ENCODE data around the gene AJAP1. TPM values are rescaled to one million over a fixed set of nuclear protein-coding genes. Genes with fewer than 3 reads are reported as not detected.

AJAP1 gene
- total and polyA plus RNA-seq, 2 of the 8 experiments (the other 6 are each of a cell fraction or from before 2014, with no cell fraction given): 1.9 to 6.2 TPM

- Histone ChIP-seq H2BK120ac (replicated peaks; ENCODE audit: low read depth, low read length) (no peak overlapping the region), H3K27me3 (replicated peaks in 1 of 4; ENCODE audit: control insufficient read depth in 3 of 4, extremely low read depth in 1 of 4, insufficient read depth in 3 of 4, low read length in 3 of 4) (no peaks in the 10 kb centered on the region), H3K4ac (replicated peaks; ENCODE audit: insufficient read length, low read depth, low read length) (no peak overlapping the region), H3K9ac (replicated peaks in 1 of 4; ENCODE audit: extremely low read depth in 1 of 4, low read depth in 3 of 4, low read length in 3 of 4) (no peak overlapping the region), H3K4me2 (ENCODE audit: insufficient read depth in 1 of 2, low read depth in 2 of 2, low read length in 2 of 2) (no peak overlapping the region), H3K36me3 (ENCODE audit: control insufficient read depth in 2 of 4, insufficient read depth in 4 of 4, low read length in 3 of 4) (no peaks in the 10 kb centered on the region), H3K79me1 (ENCODE audit: low read depth, low read length) (no peaks in the 10 kb centered on the region), H3K79me2 (ENCODE audit: control insufficient read depth in 1 of 2, insufficient read depth in 2 of 2, low read length in 2 of 2) (no peaks in the 10 kb centered on the region), H4K8ac (ENCODE audit: extremely low read depth, insufficient read depth, low read length) (no peak overlapping the region), H3K9me3 (ENCODE audit: insufficient read depth in 2 of 2, low read depth in 1 of 2, low read length in 1 of 2) (peaks cover 0 to 13% of the 10 kb centered on the region in 2 experiments; a peak in 1 of 4 replicates), H2BK20ac (ENCODE audit: low read length) (no peak overlapping the region), H2BK12ac (ENCODE audit: low read depth, low read length) (no peak overlapping the region), H2BK5ac (ENCODE audit: low read depth, low read length) (no peak overlapping the region), H4K91ac (replicated peaks; ENCODE audit: insufficient read length, low read length) (no peak overlapping the region), H3K23me2 (ENCODE audit: low read depth, low read length) (no peaks in the 10 kb centered on the region), H2AFZ (ENCODE audit: low read length) (no peak overlapping the region), H2AK5ac (ENCODE audit: low read depth, low read length) (no peak overlapping the region), H2BK15ac (ENCODE audit: low read length) (no peak overlapping the region), H4K5ac (ENCODE audit: insufficient read length, low read depth, low read length) (no peak overlapping the region), H3K4me1 (replicated peaks in 1 of 4; ENCODE audit: control insufficient read depth in 3 of 4, insufficient read depth in 4 of 4, low read length in 3 of 4) (peaks cover 0 to 6% (median 3%) of the 10 kb centered on the region in 4 experiments; a peak in 3 of 7 replicates), H4K20me1 (replicated peaks in 1 of 2; ENCODE audit: control insufficient read depth in 1 of 2, insufficient read depth in 2 of 2, low read length in 2 of 2) (no peaks in the 10 kb centered on the region), H3K27ac (ENCODE audit: low read depth, low read length) (no peak overlapping the region), H3K18ac (ENCODE audit: extremely low read depth, low read length) (no peak overlapping the region), H3K56ac (replicated peaks; ENCODE audit: insufficient read length, low read depth, low read length) (no peak overlapping the region), H3K4me3 (ENCODE audit: extremely low read depth in 1 of 4, insufficient read depth in 2 of 4, low read depth in 3 of 4, low read length in 4 of 4) (no peak overlapping the region), H3K23ac (ENCODE audit: insufficient read length) (no peak overlapping the region), H3K14ac (ENCODE audit: insufficient read length) (no peak overlapping the region)
- DNase-seq (ENCODE audit: low read depth in 1 of 2, low spot score in 2 of 2) (no peak), FAIRE-seq (no peak)
- ChIA-PET CTCF (ENCODE audit: partially characterized antibody) (no interaction called here), POLR2A (ENCODE audit: partially characterized antibody) (no interaction called here)
- WGBS, 2 experiments (ENCODE audit: extremely low coverage in 1 of 2, insufficient coverage in 1 of 2, insufficient read length in 1 of 2, insufficient replicate concordance in 2 of 2, low coverage in 1 of 2, low lambda C conversion rate in 2 of 2, missing lambda C conversion rate in 1 of 2): 89% methylated on average over 7 of the region's 7 CpGs; no CpG with 5 or more reads in 1 of the 2 experiments
- no peak for TF ChIP-seq CBX5 (IDR thresholded peaks at IDR 0.05; ENCODE audit: low read depth, low read length)
- no peak for TF ChIP-seq EP300 (IDR thresholded peaks at IDR 0.05; ENCODE audit: borderline replicate concordance in 1 of 2, low read depth in 2 of 2, low read length in 2 of 2)
- TF ChIP-seq HDAC2 (IDR thresholded peaks at IDR 0.05; ENCODE audit: borderline replicate concordance in 1 of 2, low read depth in 2 of 2, low read length in 2 of 2): no peak
- TF ChIP-seq NRF1 (IDR thresholded peaks at IDR 0.05; ENCODE audit: low read depth, low read length): no peak
- no peak for TF ChIP-seq SP2 (IDR thresholded peaks at IDR 0.05; ENCODE audit: low read length)
- no peak for TF ChIP-seq KDM4A (IDR thresholded peaks at IDR 0.05; ENCODE audit: low read depth, low read length, severe bottlenecking)
- TF ChIP-seq SP4 (IDR thresholded peaks at IDR 0.05; ENCODE audit: low read length): no peak
Observed at GRCh38 chr1:4612991-4613390, 41.4 kb upstream of the AJAP1 start.

Data from H1 (cell line).